Nephron progenitor cell (in vitro differentiated cells): ENCODE results near the gene SCGB2B2.
"Not testable (repeated sequence)": the region's sequence is repeated elsewhere in the genome, so short reads cannot be mapped to it uniquely, and the experiment has no call there.

Experiments
- DNase-seq: peaks from one replicate; pipeline ENCODE4 v3.0.0; 2021
- H3K27ac Mint-ChIP-seq: 2 replicates; pipeline ENCODE4 v1.8.0; 2021; ENCODE audit warnings: mild to moderate bottlenecking, moderate library complexity, mixed read lengths
- H3K27me3 Mint-ChIP-seq: 2 replicates; pipeline ENCODE4 v1.8.0; 2021; ENCODE audit warnings: mild to moderate bottlenecking, low read depth, mixed read lengths; ENCODE audit not compliant: poor library complexity
- H3K36me3 Mint-ChIP-seq: 2 replicates; pipeline ENCODE4 v1.8.0; 2021; ENCODE audit warnings: low read depth, mixed read lengths
- H3K4me1 Mint-ChIP-seq: 2 replicates; pipeline ENCODE4 v1.8.0; 2021; ENCODE audit warnings: mixed read lengths
- H3K4me3 Mint-ChIP-seq: 2 replicates; pipeline ENCODE4 v1.8.0; 2021; ENCODE audit warnings: mild to moderate bottlenecking, moderate library complexity, mixed read lengths
- H3K9me3 Mint-ChIP-seq: 2 replicates; pipeline ENCODE4 v1.8.0; 2021; ENCODE audit warnings: mild to moderate bottlenecking, moderate library complexity, mixed read lengths
- CTCF ChIP-seq: fragments of 200-600 bp; sonication (generic); IDR thresholded peaks from 2 replicates; pipeline ENCODE4 v1.5.0; 2021; ENCODE audit warnings: antibody characterized with exemption

The SCGB2B2 gene

DNA sequence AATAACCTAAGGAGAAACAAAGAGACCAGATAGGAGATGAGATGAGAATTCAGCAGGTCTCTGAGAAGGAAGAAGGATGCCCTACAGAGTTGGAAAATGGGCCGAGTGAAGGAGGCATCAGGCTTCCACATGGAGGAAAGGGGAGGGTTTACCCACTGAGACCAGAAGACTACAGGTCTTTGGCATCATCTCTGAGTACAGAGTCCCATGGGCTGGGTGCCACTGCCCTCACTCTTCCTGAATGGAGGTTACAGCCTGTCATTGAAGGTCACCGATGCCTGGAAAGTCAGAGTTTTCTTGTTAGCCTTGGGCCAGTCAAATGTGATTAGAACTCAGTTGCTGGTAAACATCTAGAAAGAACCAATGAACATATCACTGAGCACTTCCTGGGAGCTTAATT, 10.4 kb upstream of the SCGB2B2 start:
- Mint-ChIP-seq H3K9me3 (peaks cover 69% of the 10 kb centered on the region), H3K27me3 (peaks cover 13% of the 10 kb centered on the region), H3K27ac (no peak overlapping the region), H3K4me3 (no peak overlapping the region), H3K4me1 (no peaks in the 10 kb centered on the region), H3K36me3 (peaks cover 50% of the 10 kb centered on the region)
- no peak for DNase-seq
- TF ChIP-seq CTCF = no peak

DNA sequence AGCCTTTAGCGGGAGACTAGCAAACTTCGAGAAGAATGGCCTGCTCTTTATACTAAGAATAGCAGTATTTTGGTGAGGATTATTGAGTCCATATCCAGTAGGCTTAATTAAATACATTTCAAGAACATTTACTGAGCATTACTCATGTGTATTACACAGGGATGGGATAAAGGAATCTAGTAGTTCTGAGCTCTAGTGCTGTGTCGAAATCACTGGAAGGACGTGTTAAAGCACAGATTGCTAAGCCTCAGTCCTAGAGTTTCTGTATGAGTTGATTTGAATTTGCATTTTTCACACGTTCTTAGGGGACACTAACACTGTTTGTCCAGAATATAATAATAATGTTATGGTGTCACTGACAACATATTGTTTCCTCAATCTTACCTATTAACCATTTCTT, 9.5 kb upstream of the SCGB2B2 start:
- no peak overlapping the region for H3K27ac Mint-ChIP-seq
- no peak for TF ChIP-seq CTCF

DNA sequence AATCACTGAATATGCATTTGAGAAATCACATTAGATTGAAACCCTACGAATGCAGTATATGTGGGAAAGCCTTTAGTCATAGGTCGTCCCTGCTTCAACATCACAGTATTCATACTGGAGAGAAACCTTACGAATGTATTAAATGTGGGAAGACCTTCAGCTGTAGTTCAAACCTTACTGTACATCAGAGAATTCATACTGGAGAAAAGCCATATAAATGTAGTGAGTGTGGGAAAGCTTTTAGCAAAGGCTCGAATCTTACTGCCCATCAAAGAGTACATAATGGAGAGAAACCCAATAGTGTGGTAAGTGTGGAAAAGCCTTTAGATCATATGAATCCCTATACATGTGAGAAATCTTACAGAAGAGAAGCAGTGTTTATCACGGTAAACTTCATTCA, 8.3 kb upstream of the SCGB2B2 start:
- H3K27me3 Mint-ChIP-seq, H3K4me3 Mint-ChIP-seq, H3K4me1 Mint-ChIP-seq, H3K27ac Mint-ChIP-seq, DNase-seq: not testable (repeated sequence)
- H3K36me3 Mint-ChIP-seq = peaks cover 71% of the 10 kb centered on the region
- H3K9me3 Mint-ChIP-seq = peaks cover 83% of the 10 kb centered on the region

More for the DNA sequence above, 9.5 kb upstream of the SCGB2B2 start:
- Mint-ChIP-seq H3K4me1 (no peaks in the 10 kb centered on the region), H3K27me3 (peaks cover 13% of the 10 kb centered on the region), H3K9me3 (peaks cover 75% of the 10 kb centered on the region), H3K36me3 (peaks cover 59% of the 10 kb centered on the region), H3K4me3 (no peak overlapping the region)
- no peak for DNase-seq

DNA sequence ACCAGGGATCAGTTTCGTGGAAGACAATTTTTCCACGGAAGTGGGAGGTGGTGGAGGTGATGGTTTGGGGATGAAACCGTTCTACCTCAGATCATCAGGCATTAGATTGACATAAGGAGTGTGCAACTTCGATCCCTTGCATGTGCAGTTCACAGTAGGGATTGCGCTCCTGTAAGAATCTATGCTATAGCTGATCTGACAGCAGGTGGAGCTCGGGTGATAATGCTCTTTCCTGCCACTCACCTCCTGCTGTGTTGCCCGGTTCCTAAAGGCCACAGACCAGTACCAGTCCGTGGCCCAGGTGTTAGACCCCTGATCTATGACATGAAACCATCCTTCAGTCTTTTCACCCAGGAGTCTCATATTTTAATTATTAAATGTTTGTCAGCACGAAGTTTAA, 4.5 kb upstream of the SCGB2B2 start:
- H3K4me3 Mint-ChIP-seq = no peak overlapping the region
- TF ChIP-seq CTCF = no peak
- peaks cover 24% of the 10 kb centered on the region for H3K4me1 Mint-ChIP-seq
- H3K9me3 Mint-ChIP-seq = peaks cover 99% of the 10 kb centered on the region
- no peak overlapping the region for H3K27ac Mint-ChIP-seq
- H3K27me3 Mint-ChIP-seq = peaks cover 7% of the 10 kb centered on the region
- DNase-seq = no peak
- H3K36me3 Mint-ChIP-seq = peaks cover 96% of the 10 kb centered on the region

- Mint-ChIP-seq H3K4me3 (peak overlapping the region; percentile 94), H3K36me3 (peaks cover 69% of the 10 kb centered on the region), H3K27ac (no peak overlapping the region), H3K4me1 (peaks cover 27% of the 10 kb centered on the region), H3K9me3 (peaks cover 87% of the 10 kb centered on the region), H3K27me3 (peaks cover 24% of the 10 kb centered on the region)
- no peak for DNase-seq
- TF ChIP-seq CTCF = no peak
Observed at GRCh38 chr19:34678421-34678820, 1.5 kb upstream of the SCGB2B2 start.

- TF ChIP-seq CTCF = no peak
- no peak for DNase-seq
- peak overlapping the region; percentile 94 for H3K4me3 Mint-ChIP-seq
- peaks cover 27% of the 10 kb centered on the region for H3K4me1 Mint-ChIP-seq
- H3K27me3 Mint-ChIP-seq = peaks cover 24% of the 10 kb centered on the region
- H3K36me3 Mint-ChIP-seq = peaks cover 66% of the 10 kb centered on the region
- H3K27ac Mint-ChIP-seq = peak overlapping the region; percentile 96
- H3K9me3 Mint-ChIP-seq = peaks cover 83% of the 10 kb centered on the region
Observed at GRCh38 chr19:34678085-34678412, 1.1 kb upstream of the SCGB2B2 start.
